K562 (cell line): ENCODE measurements around the gene SCNN1A.

Experiments used
- BCLAF1 ChIP-seq, 2 experiments: fragments of 450-650 bp in 1 of 2; IDR thresholded peaks; 2 replicates each; pipeline ENCODE4 v1.6.1; 2011 to 2017; ENCODE audit warnings: low read depth in 2 of 2, antibody characterized with exemption in 1 of 2, borderline replicate concordance in 1 of 2, low read length in 1 of 2, mild to moderate bottlenecking in 1 of 2, mixed read lengths in 1 of 2; ENCODE audit not compliant: control insufficient read depth in 1 of 2
- CHCHD3 ChIP-seq: fragments of 250-450 bp; sonication (Bioruptor Pico); IDR thresholded peaks from 2 replicates; pipeline ENCODE4 v2.1.2; 2022; ENCODE audit warnings: mild to moderate bottlenecking
- CREM ChIP-seq: IDR thresholded peaks from 2 replicates; pipeline ENCODE4 v1.6.1; 2014; ENCODE audit warnings: antibody characterized with exemption, low read depth
- CTCF ChIP-seq, 3 experiments: IDR thresholded peaks in 2 of 3; conservative IDR thresholded peaks in 1 of 3; 2 replicates each; pipeline ENCODE4 v1.5.1; 2011 to 2012; ENCODE audit warnings: low read length in 3 of 3, mild to moderate bottlenecking in 3 of 3, control low read depth in 2 of 3, improper control_type of control experiment in 1 of 3, inconsistent platforms in 1 of 3, low read depth in 1 of 3, mixed read lengths in 1 of 3, moderate library complexity in 1 of 3; ENCODE audit not compliant: insufficient read depth in 2 of 3
- ELF4 ChIP-seq: fragments of 450-650 bp; formaldehyde crosslinking; IDR thresholded peaks from 2 replicates; pipeline ENCODE4 v1.4.0; 2022; ENCODE audit warnings: missing genetic modification characterization
- PCBP2 ChIP-seq: fragments of 200-400 bp; formaldehyde crosslinking; IDR thresholded peaks from 2 replicates; pipeline ENCODE4 v1.6.1; 2018; ENCODE audit warnings: low read length, low read depth, mild to moderate bottlenecking, moderate library complexity; ENCODE audit not compliant: poor library complexity, severe bottlenecking
- UBTF ChIP-seq, 2 experiments: IDR thresholded peaks; 2 replicates each; pipeline ENCODE4 v1.6.1; 2012; ENCODE audit warnings: improper control_type of control experiment in 2 of 2, low read depth in 2 of 2, low read length in 2 of 2, borderline replicate concordance in 1 of 2
- YY1 ChIP-seq, 3 experiments: IDR thresholded peaks; 2 replicates each; pipeline ENCODE4 v1.6.1; 2011; ENCODE audit warnings: low read length in 2 of 3, mild to moderate bottlenecking in 2 of 3, moderate library complexity in 2 of 3, borderline replicate concordance in 1 of 3, control low read depth in 1 of 3, low read depth in 1 of 3; ENCODE audit not compliant: insufficient read depth in 3 of 3, insufficient replicate concordance in 2 of 3, control insufficient read depth in 1 of 3, insufficient read length in 1 of 3; ENCODE audit errors: extremely low read depth in 1 of 3

GRCh38 chr12:6342140-6342889 is 33.0 kb downstream of the SCNN1A start:
- TF ChIP-seq ELF4 (CRISPR knock-in tag) (no peak), PCBP2 (no peak), BCLAF1 (IDR thresholded peaks at IDR 0.05; ENCODE audit: borderline replicate concordance in 1 of 2, control insufficient read depth in 1 of 2, low read depth in 2 of 2, low read length in 1 of 2) (no peak), UBTF (IDR thresholded peaks at IDR 0.05; ENCODE audit: borderline replicate concordance in 1 of 2, low read depth in 2 of 2, low read length in 2 of 2) (no peak), YY1 (IDR thresholded peaks at IDR 0.05; ENCODE audit: borderline replicate concordance in 1 of 3, control insufficient read depth in 1 of 3, extremely low read depth in 1 of 3, insufficient read depth in 3 of 3, insufficient read length in 1 of 3, insufficient replicate concordance in 2 of 3, low read depth in 1 of 3, low read length in 2 of 3) (no peak), CTCF (IDR thresholded peaks at IDR 0.05 in 2 of 3, conservative IDR thresholded peaks at IDR 0.05 in 1 of 3; ENCODE audit: insufficient read depth in 2 of 3, low read depth in 1 of 3, low read length in 3 of 3) (no peak), CHCHD3 (CRISPR knock-in tag) (no peak), CREM (no peak)
